K562 (cell line): Measurements from ENCODE around the gene KPNA3. TPM values are rescaled to one million over a fixed set of nuclear protein-coding genes. Genes with fewer than 3 reads are reported as not detected.
A peak's percentile ranks its signal among the peaks of the same experiment; 100 is the strongest.

Experiments used
- ARID2 ChIP-seq: fragments of 450-650 bp; IDR thresholded peaks from 2 replicates; pipeline ENCODE4 v1.6.1; 2017; ENCODE audit warnings: antibody characterized with exemption, mild to moderate bottlenecking
- ELF2 ChIP-seq: fragments of 250-450 bp; sonication (Bioruptor Pico); IDR thresholded peaks from 2 replicates; pipeline ENCODE4 v1.5.0; 2021; ENCODE audit warnings: mild to moderate bottlenecking
- NR1H2 ChIP-seq: sonication (generic); formaldehyde crosslinking; IDR thresholded peaks from 2 replicates; pipeline ENCODE4 v1.4.0; 2020; ENCODE audit warnings: mild to moderate bottlenecking, missing genetic modification reagents
- RBM17 ChIP-seq: fragments of 200-400 bp; formaldehyde crosslinking; IDR thresholded peaks from 2 replicates; pipeline ENCODE4 v1.6.1; 2017; ENCODE audit warnings: low read depth, mild to moderate bottlenecking, low read length, borderline replicate concordance
- SFPQ ChIP-seq: fragments of 200-400 bp; formaldehyde crosslinking; IDR thresholded peaks from 2 replicates; pipeline ENCODE4 v1.6.1; 2017; ENCODE audit warnings: mild to moderate bottlenecking, low read depth, low read length, moderate library complexity
- SIN3A ChIP-seq, 2 experiments: fragments of 150-350 bp in 1 of 2; IDR thresholded peaks; 2 replicates each; pipeline ENCODE4 v1.6.1; 2011 to 2016; ENCODE audit warnings: borderline replicate concordance in 2 of 2, low read depth in 2 of 2, low read length in 2 of 2, mild to moderate bottlenecking in 2 of 2, moderate library complexity in 2 of 2; ENCODE audit not compliant: control insufficient read depth in 1 of 2
- ZNF133 ChIP-seq: fragments of 250-450 bp; sonication (Bioruptor Pico); IDR thresholded peaks from 2 replicates; pipeline ENCODE4 v1.4.0; 2020; ENCODE audit warnings: mild to moderate bottlenecking
- ZNF224 ChIP-seq: sonication (generic); formaldehyde crosslinking; IDR thresholded peaks from 2 replicates; pipeline ENCODE4 v1.8.0; 2022; ENCODE audit warnings: mild to moderate bottlenecking, missing genetic modification reagents
- ZNF384 ChIP-seq: IDR thresholded peaks from 2 replicates; pipeline ENCODE4 v1.6.1; 2012; ENCODE audit warnings: low read depth, low read length, improper control_type of control experiment
- ZNF561 ChIP-seq: fragments of 450-650 bp; formaldehyde crosslinking; conservative IDR thresholded peaks from 2 replicates; pipeline ENCODE4 v1.4.0; 2020; ENCODE audit warnings: mild to moderate bottlenecking, moderate library complexity
- polyA plus RNA-seq, 8 experiments: library from polyadenylated mRNA; depleted of rRNA in 4 of 8; stranded (reverse) in 5 of 8; unstranded in 3 of 8; fragments of >200 nt; fragmentation: Nextera tagmentation in 2 of 8; fragmentation: Illumina TruSeq in 1 of 8; extraction: Ambion mirVana in 2 of 8; extraction: Trizol in 1 of 8; gene quantifications; 2 replicates each; pipeline versions ENCODE4 v1.2.1 to v1.2.3, GENCODE V29; 2011 to 2014; ENCODE audit warnings: inconsistent platforms in 1 of 8, missing spikeins in 1 of 8
- total RNA-seq, 7 experiments: library from RNA; depleted of rRNA in 6 of 7; stranded (reverse); fragments of >200 nt in 6 of 7; fragmentation: Illumina TruSeq in 2 of 7; extraction: Trizol in 2 of 7; gene quantifications; 2 replicates each; pipeline versions ENCODE4 v1.2.1 to v1.2.3, GENCODE V29; 2011 to 2021; ENCODE audit warnings: low replicate concordance in 1 of 7
- TF ChIP-seq, protein P1 (sequence below): sonication (generic); formaldehyde crosslinking; IDR thresholded peaks from 2 replicates; pipeline ENCODE4 v1.8.0; 2022; ENCODE audit warnings: missing genetic modification reagents, mild to moderate bottlenecking, borderline replicate concordance
- TF ChIP-seq, protein P2 (sequence below), 2 experiments: fragments of 450-650 bp in 1 of 2; sonication (generic) in 1 of 2; formaldehyde crosslinking in 1 of 2; IDR thresholded peaks in 1 of 2; conservative IDR thresholded peaks in 1 of 2; 2 replicates each; pipeline versions ENCODE4 v1.6.1 to v1.8.1; 2016 to 2023; ENCODE audit warnings: mild to moderate bottlenecking in 2 of 2, moderate library complexity in 2 of 2, inconsistent platforms in 1 of 2, missing genetic modification reagents in 1 of 2
- TF ChIP-seq, protein P3 (sequence below), 2 experiments: fragments of 450-650 bp; formaldehyde crosslinking in 1 of 2; IDR thresholded peaks; 2 replicates each; pipeline versions ENCODE4 v1.4.0 to v1.6.1; 2014 to 2020; ENCODE audit warnings: mild to moderate bottlenecking in 2 of 2, borderline replicate concordance in 1 of 2, low read depth in 1 of 2

Gene KPNA3
- total and polyA plus RNA-seq, 9 of the 15 experiments (the other 6 are each of a cell fraction or from before 2014, with no cell fraction given): 8.5 to 23.4 (median 15.7) TPM

DNA sequence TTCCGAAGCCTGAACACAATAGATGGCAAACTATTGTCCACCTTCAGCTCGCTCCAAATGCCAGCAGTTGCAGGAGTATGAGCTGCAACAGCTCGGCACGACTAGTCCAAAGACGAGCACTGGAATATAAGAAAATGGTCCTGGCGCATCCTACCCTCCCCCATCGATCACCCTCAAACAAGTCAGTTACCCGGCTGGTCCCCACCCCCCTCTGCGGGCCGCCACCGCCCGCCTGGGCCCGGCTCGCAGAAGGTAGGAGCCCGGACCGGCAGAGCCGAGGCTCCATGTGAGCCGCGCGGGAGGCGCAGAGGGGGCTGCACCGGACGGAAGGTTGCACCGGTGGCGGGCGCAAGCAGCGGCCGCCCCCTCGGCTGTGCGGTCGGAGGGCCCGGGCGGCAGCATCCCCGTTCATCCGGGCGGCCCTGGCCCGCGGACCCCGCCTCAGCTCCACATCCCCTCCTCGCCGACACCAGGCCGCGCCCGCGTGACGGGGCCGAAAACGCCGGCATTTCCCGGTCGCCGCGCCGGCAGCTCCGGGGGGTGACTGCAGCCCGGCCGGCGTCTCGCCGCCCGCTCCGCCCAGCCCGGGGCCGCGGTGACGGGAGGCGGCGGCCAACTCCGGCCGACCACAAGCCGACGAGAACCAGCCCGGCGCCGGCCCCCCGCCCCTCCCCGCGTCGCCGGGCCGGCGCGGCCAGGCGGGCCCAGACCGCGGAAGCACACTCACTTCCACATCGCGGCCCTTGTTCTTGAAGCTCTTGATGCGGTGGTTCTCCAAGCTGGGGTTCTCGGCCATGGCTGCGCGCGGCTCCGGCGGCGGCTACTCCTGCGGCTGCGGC, 552 bp downstream of the KPNA3 start (continued):
- TF ChIP-seq, protein P1, sequence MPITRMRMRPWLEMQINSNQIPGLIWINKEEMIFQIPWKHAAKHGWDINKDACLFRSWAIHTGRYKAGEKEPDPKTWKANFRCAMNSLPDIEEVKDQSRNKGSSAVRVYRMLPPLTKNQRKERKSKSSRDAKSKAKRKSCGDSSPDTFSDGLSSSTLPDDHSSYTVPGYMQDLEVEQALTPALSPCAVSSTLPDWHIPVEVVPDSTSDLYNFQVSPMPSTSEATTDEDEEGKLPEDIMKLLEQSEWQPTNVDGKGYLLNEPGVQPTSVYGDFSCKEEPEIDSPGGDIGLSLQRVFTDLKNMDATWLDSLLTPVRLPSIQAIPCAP: no peak
- no peak for TF ChIP-seq ZNF384
- TF ChIP-seq SIN3A (IDR thresholded peaks at IDR 0.05; ENCODE audit: borderline replicate concordance in 2 of 2, control insufficient read depth in 1 of 2, low read depth in 2 of 2, low read length in 2 of 2): 0 out of 4 replicates have a peak, but pooled peaks of 1 of the 2 experiments have one; percentile 3
- TF ChIP-seq, protein P2, sequence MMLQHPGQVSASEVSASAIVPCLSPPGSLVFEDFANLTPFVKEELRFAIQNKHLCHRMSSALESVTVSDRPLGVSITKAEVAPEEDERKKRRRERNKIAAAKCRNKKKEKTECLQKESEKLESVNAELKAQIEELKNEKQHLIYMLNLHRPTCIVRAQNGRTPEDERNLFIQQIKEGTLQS (IDR thresholded peaks at IDR 0.05): no peak
- TF ChIP-seq, protein P2 (CRISPR knock-in tag; conservative IDR thresholded peaks at IDR 0.05): no peak
- TF ChIP-seq, protein P3, sequence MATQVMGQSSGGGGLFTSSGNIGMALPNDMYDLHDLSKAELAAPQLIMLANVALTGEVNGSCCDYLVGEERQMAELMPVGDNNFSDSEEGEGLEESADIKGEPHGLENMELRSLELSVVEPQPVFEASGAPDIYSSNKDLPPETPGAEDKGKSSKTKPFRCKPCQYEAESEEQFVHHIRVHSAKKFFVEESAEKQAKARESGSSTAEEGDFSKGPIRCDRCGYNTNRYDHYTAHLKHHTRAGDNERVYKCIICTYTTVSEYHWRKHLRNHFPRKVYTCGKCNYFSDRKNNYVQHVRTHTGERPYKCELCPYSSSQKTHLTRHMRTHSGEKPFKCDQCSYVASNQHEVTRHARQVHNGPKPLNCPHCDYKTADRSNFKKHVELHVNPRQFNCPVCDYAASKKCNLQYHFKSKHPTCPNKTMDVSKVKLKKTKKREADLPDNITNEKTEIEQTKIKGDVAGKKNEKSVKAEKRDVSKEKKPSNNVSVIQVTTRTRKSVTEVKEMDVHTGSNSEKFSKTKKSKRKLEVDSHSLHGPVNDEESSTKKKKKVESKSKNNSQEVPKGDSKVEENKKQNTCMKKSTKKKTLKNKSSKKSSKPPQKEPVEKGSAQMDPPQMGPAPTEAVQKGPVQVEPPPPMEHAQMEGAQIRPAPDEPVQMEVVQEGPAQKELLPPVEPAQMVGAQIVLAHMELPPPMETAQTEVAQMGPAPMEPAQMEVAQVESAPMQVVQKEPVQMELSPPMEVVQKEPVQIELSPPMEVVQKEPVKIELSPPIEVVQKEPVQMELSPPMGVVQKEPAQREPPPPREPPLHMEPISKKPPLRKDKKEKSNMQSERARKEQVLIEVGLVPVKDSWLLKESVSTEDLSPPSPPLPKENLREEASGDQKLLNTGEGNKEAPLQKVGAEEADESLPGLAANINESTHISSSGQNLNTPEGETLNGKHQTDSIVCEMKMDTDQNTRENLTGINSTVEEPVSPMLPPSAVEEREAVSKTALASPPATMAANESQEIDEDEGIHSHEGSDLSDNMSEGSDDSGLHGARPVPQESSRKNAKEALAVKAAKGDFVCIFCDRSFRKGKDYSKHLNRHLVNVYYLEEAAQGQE (IDR thresholded peaks at IDR 0.05; ENCODE audit: borderline replicate concordance): no peak
- TF ChIP-seq, protein P3 (CRISPR knock-in tag; IDR thresholded peaks at IDR 0.05; ENCODE audit: low read depth): no peak
- TF ChIP-seq ELF2 (CRISPR knock-in tag): no peak
- TF ChIP-seq ZNF133 (CRISPR knock-in tag): no peak
- TF ChIP-seq NR1H2: no peak
- no peak for TF ChIP-seq ARID2
- TF ChIP-seq RBM17: no peak
- TF ChIP-seq ZNF561 (CRISPR knock-in tag): no peak
- TF ChIP-seq SFPQ: no peak
- no peak for TF ChIP-seq ZNF224
